Activated T-cell treated with anti-CD3 and anti-CD28 coated beads, Interleukin-2, amount 50 U/mL, for 4 hours (primary cell): ENCODE data around the gene TSHZ1. TPM values are rescaled to one million over a fixed set of nuclear protein-coding genes. Genes with fewer than 3 reads are reported as not detected.

ENCODE experiments used
- ATAC-seq, 2 donors: fragments of 200-7000 bp; cut with Tn5 transposase; one replicate each; pipeline ENCODE4 v1.10.0; 2021
- DNase-seq: peaks from one replicate; pipeline ENCODE4 v3.0.0-alpha.2; 2020
- H3K27me3 Mint-ChIP-seq: one replicate; pipeline ENCODE4 v1.8.0; 2021; ENCODE audit warnings: low read depth, mixed read lengths
- H3K36me3 Mint-ChIP-seq: one replicate; pipeline ENCODE4 v1.8.0; 2022; ENCODE audit warnings: mixed read lengths; ENCODE audit not compliant: insufficient read depth
- H3K4me1 Mint-ChIP-seq: one replicate; pipeline ENCODE4 v1.8.0; 2021; ENCODE audit warnings: low read depth, mixed read lengths
- H3K4me3 Mint-ChIP-seq: one replicate; pipeline ENCODE4 v1.8.0; 2021; ENCODE audit warnings: mild to moderate bottlenecking, moderate library complexity, mixed read lengths
- H3K9me3 Mint-ChIP-seq: one replicate; pipeline ENCODE4 v1.8.0; 2021; ENCODE audit warnings: mixed read lengths
- total RNA-seq, 3 donors: library from RNA; stranded (reverse); gene quantifications; one replicate each; pipeline ENCODE4 v1.2.1, GENCODE V29; 2021

TSHZ1 gene
- total RNA-seq, 3 donors from 2014 or later: 10.8 to 13.6 (median 12.5) TPM

DNA sequence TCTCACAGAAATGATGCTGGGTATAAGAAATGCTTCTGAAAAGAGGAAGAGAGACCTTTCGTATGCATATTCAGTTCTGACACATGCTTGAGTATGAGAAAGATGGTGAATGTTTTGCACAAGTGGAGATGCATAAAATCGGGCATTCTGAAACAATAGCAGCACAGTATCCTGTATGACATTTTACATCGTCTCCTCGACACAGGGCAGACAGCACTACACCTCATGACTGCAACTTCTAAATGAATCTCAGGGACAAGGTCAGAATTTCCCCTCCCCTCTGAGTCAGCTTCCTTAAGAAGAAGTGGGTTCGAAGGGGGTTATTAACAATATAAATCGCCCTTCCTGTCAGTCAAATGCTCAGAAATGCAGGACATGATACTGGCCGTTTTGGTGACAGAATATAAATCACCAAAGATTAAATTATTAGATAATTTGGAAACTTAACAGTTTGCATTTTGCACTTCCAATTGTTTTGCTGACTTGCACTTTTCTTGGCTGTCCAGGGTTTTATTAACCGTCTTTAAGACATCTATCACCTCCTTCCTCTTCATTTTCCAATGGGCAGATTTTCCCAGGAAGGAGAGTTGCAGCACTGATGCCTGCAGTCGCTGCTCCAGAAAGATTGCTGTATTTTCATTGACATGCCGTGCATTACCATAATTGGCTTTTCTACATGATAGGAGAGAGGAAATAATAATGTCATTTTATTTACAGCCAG lies 57.2 kb downstream of the TSHZ1 start:
- Mint-ChIP-seq H3K36me3 (peaks cover 2% of the 10 kb centered on the region), H3K9me3 (no peaks in the 10 kb centered on the region), H3K4me3 (no peak overlapping the region), H3K4me1 (peaks cover 56% of the 10 kb centered on the region), H3K27me3 (no peaks in the 10 kb centered on the region)
- no peak for DNase-seq
- peak in 1 of 2 donors; percentile 52 for ATAC-seq

DNA sequence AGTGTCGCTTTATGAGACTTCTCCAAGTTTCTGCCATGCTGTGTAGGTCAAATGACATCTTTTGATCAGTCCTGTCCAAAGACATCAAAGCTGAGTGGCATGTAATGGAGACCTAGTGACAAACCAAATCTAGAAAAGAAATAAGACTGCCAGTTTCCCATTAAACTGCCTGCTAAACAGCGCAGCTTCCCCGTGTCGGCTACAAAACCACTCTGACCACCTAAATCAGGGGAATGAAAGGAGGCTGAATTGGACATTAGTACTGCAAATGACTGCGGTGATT lies 57.7 kb downstream of the TSHZ1 start:
- Mint-ChIP-seq H3K36me3 (peaks cover 2% of the 10 kb centered on the region), H3K4me3 (no peak overlapping the region), H3K27me3 (no peaks in the 10 kb centered on the region), H3K4me1 (peaks cover 55% of the 10 kb centered on the region), H3K9me3 (no peaks in the 10 kb centered on the region)
- ATAC-seq (no peak), DNase-seq (no peak)

DNA sequence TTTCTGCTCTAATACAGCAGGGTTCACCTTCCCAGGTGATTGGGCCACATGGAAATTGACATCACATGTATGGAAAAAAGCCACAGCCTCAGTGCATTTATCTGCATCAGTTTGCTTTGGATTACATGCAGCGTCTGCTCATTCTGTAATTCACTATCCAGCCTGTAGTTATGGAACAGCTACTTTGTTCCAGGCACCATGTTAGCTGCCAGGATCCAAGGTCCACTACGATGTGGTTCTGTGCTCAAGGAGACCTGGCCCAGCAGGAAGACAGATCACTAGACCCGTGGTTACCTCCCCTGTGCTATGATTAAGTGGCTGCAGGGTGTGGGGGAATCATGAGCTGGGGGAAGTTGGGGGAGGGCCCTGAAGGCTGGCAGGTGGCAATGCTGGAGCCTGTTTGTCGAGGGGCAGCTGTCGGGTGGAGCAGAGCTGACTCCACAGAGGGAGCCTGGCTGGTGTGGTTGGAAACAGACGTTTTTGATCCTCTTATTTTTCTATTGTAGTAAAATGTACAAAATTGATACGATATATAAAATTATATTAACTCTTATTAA lies 58.6 kb downstream of the TSHZ1 start:
- no peak for ATAC-seq
- DNase-seq: no peak
- Mint-ChIP-seq H3K27me3 (no peaks in the 10 kb centered on the region), H3K4me3 (no peak overlapping the region), H3K36me3 (peaks cover 2% of the 10 kb centered on the region), H3K4me1 (peaks cover 53% of the 10 kb centered on the region), H3K9me3 (no peaks in the 10 kb centered on the region)

DNA sequence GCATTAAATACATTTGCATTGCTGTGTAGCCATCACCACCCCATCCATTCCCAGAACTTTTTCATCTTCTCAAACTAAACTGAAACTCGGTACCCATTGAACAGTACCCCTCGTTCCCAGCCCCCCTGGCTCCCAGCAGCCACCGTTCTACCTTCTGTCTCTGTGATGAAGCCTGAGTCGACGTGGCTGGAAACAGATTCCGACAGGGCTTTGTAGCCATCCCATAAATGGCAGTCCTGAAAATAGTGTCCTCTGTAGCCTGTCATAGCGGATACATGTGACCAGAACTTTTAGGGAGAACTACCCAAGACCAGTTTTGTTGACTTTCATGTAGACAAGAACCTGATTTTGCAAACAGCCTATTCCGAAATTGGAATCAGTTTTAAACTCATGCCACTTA lies 59.1 kb downstream of the TSHZ1 start:
- no peak for ATAC-seq
- Mint-ChIP-seq H3K36me3 (peaks cover 2% of the 10 kb centered on the region), H3K9me3 (no peaks in the 10 kb centered on the region), H3K4me1 (peaks cover 48% of the 10 kb centered on the region), H3K27me3 (no peaks in the 10 kb centered on the region), H3K4me3 (no peak overlapping the region)
- DNase-seq: no peak

DNA sequence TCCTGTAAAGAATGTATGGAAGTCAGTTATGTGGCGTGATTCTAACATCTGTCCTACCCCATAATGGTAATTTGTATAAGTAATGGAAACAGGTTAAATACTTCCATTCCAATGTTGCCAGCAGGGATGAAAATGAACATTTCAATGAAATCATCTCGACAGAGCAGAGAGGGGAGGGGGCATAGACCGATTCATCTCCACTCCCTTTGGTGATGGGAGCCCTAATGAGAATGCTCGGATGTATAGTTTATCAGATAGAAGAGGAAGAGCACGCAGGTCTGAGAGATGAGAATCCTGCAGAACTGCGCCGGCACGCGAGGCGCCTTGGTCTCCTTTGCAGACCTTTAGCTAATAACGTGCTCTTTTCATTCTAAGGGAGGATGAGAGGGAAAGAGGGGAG lies 61.4 kb downstream of the TSHZ1 start:
- no peak for DNase-seq
- Mint-ChIP-seq H3K4me1 (peaks cover 55% of the 10 kb centered on the region), H3K4me3 (no peak overlapping the region), H3K36me3 (peaks cover 2% of the 10 kb centered on the region), H3K9me3 (no peaks in the 10 kb centered on the region), H3K27me3 (no peaks in the 10 kb centered on the region)
- no peak for ATAC-seq

DNA sequence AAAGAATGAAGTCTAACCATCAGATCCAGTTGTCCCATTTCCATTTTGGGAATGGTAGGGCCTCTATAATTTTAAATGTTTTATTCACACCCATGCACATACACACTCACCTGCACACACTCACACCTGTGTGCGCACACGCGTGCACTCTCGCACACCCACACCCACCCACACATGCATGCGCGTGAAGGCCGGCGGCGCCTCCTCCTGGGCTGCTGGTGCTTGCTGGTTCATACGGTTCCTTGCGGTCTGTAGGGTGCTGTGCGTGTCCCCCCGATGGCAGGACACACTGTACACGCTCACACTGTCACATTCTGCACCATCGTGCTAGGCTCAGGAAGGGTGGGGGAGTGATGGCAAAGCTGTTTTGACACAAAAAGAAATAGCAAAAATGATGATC lies 63.2 kb downstream of the TSHZ1 start:
- H3K4me1 Mint-ChIP-seq: peaks cover 48% of the 10 kb centered on the region
- DNase-seq (no peak), ATAC-seq (no peak)
- H3K27me3 Mint-ChIP-seq: no peaks in the 10 kb centered on the region
- peaks cover 2% of the 10 kb centered on the region for H3K36me3 Mint-ChIP-seq
- no peak overlapping the region for H3K4me3 Mint-ChIP-seq
- H3K9me3 Mint-ChIP-seq: no peaks in the 10 kb centered on the region

DNA sequence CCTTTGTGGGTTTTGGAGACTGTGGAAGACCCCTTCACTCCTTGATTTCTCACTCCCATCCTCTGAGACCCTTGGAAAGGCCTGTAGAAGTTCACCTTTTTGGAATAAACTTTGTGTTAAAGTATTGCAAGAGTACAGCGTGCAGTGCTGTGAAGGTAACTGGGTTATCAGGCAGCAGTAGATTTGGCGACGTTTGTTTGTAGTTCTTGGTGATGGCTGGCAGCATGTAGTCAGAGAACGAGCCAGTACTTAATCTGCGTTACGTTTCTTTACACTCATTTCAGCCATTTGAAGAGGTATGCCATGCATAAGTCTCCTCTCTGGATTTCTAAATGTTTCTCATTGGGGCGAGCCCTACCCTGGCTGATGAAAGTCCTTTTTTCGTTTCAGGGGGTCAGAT lies 64.6 kb downstream of the TSHZ1 start:
- Mint-ChIP-seq H3K4me3 (no peak overlapping the region), H3K27me3 (no peaks in the 10 kb centered on the region), H3K9me3 (no peaks in the 10 kb centered on the region), H3K4me1 (peaks cover 51% of the 10 kb centered on the region), H3K36me3 (peaks cover 2% of the 10 kb centered on the region)
- DNase-seq: no peak
- ATAC-seq: no peak

DNA sequence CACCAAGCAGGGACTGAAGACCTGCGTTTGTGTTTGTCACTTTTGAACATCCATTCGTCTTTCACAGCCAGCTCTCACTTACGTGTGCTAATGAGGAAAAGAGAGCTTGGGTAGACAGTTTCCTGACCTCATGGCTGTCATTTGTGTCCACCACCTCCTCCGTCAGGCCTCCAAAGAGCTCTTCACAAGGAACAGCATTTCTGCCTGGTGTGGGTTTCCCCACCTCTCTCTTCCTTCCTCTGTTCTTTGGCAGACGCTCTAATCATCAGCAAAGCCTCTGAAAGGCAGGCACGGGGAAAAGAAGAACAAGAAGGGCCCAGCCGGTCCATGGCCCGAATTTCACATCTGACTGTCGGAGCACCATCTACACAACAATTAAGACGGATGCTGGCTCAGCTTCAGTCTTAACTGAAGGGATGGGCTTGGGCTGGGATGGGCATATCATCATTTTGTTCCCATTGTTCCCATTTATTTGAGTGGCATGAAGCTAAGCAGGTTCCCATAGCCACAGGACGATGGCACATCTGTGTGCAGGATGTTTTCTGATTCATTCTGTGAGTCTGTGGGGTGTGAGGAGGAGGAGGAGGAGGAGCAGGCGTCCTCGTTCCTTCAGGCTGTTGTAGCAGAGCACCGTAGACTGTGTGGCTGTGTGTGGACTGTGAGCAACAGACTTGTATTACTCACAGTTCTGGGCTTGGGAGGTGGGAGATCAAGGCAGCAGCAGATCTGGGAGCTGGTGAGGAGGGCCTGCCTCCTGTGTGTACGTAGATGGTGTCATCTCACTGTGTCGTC lies 66.4 kb downstream of the TSHZ1 start:
- no peaks in the 10 kb centered on the region for H3K9me3 Mint-ChIP-seq
- H3K4me3 Mint-ChIP-seq: no peak overlapping the region
- H3K27me3 Mint-ChIP-seq: no peaks in the 10 kb centered on the region
- ATAC-seq (peak; percentile 67 to 79), DNase-seq (no peak)
- H3K36me3 Mint-ChIP-seq: peaks cover 10% of the 10 kb centered on the region
- H3K4me1 Mint-ChIP-seq: peaks cover 53% of the 10 kb centered on the region

DNA sequence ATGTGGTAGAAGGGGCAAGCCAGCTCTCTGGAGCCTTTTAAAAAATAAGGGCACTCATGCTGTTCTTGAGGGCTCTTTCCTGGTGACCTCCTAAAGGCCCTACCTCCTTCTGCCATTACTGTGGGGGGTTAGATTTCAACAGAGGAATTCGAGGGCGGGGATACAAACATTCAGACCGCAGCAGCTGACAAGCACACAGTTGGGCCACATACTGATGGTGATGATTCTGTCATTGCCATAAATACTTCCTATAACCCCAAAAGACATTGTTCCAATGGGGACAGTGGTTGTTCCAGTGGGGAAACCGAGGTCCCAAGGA lies 67.0 kb downstream of the TSHZ1 start:
- DNase-seq (no peak), ATAC-seq (no peak)
- H3K27me3 Mint-ChIP-seq: no peaks in the 10 kb centered on the region
- H3K4me1 Mint-ChIP-seq: peaks cover 52% of the 10 kb centered on the region
- H3K4me3 Mint-ChIP-seq: no peak overlapping the region
- no peaks in the 10 kb centered on the region for H3K9me3 Mint-ChIP-seq
- H3K36me3 Mint-ChIP-seq: peaks cover 10% of the 10 kb centered on the region

DNA sequence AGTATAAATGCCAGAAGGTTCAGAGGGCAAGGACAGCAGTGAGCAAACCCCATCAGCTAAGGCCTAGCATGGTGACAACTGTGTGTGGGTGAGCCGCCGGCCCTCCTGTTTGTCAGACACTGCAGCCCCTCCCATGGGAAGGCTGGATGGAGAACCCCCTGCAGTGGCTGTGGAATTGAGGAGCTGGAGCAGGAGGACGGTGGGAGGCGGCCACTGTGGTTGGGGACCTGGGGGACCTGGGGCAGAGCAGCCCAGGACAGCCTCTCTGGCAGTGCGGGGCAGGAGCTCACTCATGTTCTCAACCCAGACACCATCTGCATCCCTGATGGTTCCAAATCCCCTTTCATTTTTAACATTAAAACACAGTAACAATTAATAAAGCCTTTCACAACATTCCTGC lies 68.8 kb downstream of the TSHZ1 start:
- Mint-ChIP-seq H3K4me3 (no peak overlapping the region), H3K4me1 (peaks cover 48% of the 10 kb centered on the region), H3K36me3 (peaks cover 12% of the 10 kb centered on the region), H3K27me3 (no peaks in the 10 kb centered on the region), H3K9me3 (no peaks in the 10 kb centered on the region)
- no peak for DNase-seq
- ATAC-seq: no peak

DNA sequence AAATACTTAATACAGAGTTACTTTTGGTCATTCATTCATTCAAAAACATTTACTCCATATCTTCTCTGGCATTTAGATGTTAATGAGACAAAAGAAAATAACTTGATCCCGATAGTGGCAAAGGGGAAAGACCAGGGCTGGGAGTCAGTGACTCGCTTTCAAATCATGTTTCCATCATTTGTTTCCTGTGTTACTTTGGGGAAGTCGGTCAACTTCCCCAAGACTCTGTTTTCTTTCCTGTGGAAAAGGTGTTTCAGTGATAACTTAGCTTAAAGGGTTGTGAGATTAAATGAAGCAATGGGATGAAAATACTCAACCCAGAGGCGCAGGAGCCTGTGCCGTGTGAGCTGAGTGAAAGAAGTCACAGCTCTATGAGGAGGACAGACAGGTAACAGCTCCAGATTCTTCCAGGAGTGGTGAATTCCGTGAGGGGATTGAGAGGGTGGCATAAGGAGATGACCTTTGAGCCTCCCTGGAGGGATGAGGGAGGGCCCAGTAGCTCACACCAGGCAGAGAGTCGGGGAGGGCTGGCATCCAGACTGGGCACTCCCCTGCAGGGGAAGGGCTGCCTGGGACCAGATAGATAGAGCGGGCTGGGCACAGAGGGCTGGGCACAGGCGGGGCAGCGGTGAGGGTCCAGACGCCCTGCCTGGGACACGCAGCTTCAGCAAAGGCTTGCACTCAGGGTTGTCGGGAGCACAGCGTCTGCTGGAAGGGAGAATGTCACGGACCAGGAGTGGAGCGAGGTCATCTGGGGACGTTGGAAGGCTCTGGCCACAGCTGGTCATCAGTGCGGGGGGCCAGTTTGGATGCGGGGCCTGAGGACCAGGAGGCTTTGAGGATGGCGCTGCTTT lies 70.1 kb downstream of the TSHZ1 start:
- ATAC-seq: no peak
- Mint-ChIP-seq H3K4me3 (no peak overlapping the region), H3K27me3 (no peaks in the 10 kb centered on the region)

DNA sequence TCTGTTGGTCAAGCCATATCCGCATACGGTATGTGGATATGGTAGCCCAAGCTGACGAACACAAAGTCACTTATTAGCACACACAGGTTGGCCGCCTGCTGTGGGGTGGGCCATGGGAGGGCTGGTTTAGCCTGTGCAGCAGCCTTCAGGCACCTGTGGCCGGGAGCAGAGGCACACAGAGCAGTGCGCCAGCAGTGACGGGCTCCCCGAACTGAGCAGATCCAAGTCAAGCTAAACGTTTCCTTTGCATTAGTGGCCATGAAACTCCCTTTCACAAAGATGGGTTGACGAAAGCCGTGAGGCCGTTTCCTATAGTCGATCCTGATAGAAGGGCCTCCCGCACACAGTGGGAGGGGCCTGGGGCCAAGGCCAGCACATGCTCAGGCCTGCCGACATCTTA lies 72.1 kb downstream of the TSHZ1 start:
- ATAC-seq (no peak), DNase-seq (no peak)
- peaks cover 30% of the 10 kb centered on the region for H3K36me3 Mint-ChIP-seq
- H3K4me1 Mint-ChIP-seq: peaks cover 23% of the 10 kb centered on the region
- H3K27me3 Mint-ChIP-seq: no peaks in the 10 kb centered on the region
- H3K4me3 Mint-ChIP-seq: no peak overlapping the region
- H3K9me3 Mint-ChIP-seq: no peaks in the 10 kb centered on the region

More for the DNA sequence above, 70.1 kb downstream of the TSHZ1 start:
- peaks cover 39% of the 10 kb centered on the region for H3K4me1 Mint-ChIP-seq
- H3K36me3 Mint-ChIP-seq: peaks cover 16% of the 10 kb centered on the region
- DNase-seq: no peak
- no peaks in the 10 kb centered on the region for H3K9me3 Mint-ChIP-seq

DNA sequence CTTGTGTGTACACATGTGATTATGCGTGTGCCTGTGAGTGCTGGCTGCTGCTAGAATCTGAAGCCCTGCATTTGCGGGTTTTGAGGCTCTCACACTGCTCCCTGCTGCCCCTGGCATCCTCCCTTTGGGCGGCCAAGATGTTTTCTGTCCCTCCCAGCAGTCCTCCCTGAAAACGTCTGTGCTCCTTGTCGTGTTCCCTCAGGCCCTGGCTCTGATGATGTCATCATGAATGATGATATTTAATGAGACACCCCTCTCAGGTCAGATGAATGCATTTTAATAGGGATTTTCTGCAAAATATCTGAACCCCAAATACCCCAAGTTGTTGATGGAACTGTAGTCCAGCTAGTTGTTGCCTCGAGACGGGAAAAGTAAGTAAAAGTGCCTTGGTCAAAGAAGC lies 73.1 kb downstream of the TSHZ1 start:
- ATAC-seq (no peak), DNase-seq (no peak)
- Mint-ChIP-seq H3K36me3 (peaks cover 34% of the 10 kb centered on the region), H3K4me3 (no peak overlapping the region), H3K27me3 (no peaks in the 10 kb centered on the region), H3K9me3 (no peaks in the 10 kb centered on the region), H3K4me1 (peaks cover 21% of the 10 kb centered on the region)

DNA sequence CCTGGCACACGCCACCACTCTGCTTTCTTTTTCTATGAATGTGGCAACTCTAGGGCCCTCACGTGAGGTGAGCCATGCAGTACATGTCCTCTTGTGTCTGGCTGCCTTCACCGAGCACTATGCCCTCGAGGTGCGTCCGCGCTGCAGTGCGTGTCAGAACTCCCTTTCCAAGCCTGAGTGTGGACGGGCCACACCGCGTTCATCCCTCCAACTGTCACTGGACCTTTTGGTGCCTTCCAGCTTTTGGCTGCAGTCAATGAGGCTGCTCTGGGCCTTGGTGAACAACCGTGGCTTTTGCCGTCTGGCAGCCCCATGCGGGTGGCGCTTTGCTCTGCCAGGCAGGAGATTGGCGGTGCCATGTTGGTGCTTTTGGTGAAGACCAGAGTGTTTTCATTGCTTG lies 74.0 kb downstream of the TSHZ1 start:
- DNase-seq: no peak
- peaks cover 35% of the 10 kb centered on the region for H3K36me3 Mint-ChIP-seq
- no peaks in the 10 kb centered on the region for H3K27me3 Mint-ChIP-seq
- peaks cover 18% of the 10 kb centered on the region for H3K4me1 Mint-ChIP-seq
- ATAC-seq: no peak
- no peak overlapping the region for H3K4me3 Mint-ChIP-seq
- no peaks in the 10 kb centered on the region for H3K9me3 Mint-ChIP-seq
